SH-SY5Y (cell line): Measurements from ENCODE around the gene RNU5D-1.

Experiments
- GATA2 ChIP-seq: IDR thresholded peaks from 2 replicates; pipeline ENCODE4 v1.6.1; 2011; ENCODE audit warnings: mild to moderate bottlenecking, low read depth, low read length
- GATA3 ChIP-seq: IDR thresholded peaks from 2 replicates; pipeline ENCODE4 v1.6.1; 2011; ENCODE audit warnings: low read depth, mild to moderate bottlenecking, low read length, moderate library complexity

RNU5D-1 gene

GRCh38 chr1:44730741-44731512 is at the start of gene RNU5D-1:
Gene RNU5D-1, minus strand, starts transcription at chr1:44731170.
- TF ChIP-seq GATA3, result no peak
- TF ChIP-seq GATA2, result no peak

GRCh38 chr1:44780583-44781121 is 49.7 kb upstream of the RNU5D-1 start:
- TF ChIP-seq GATA2 (no peak), GATA3 (no peak)

- TF ChIP-seq GATA3 (no peak), GATA2 (no peak)
These were observed 48.0 kb upstream of the RNU5D-1 start for GRCh38 chr1:44778705-44779576.

GRCh38 chr1:44777969-44778635 is 47.1 kb upstream of the RNU5D-1 start:
- TF ChIP-seq GATA2 (no peak), GATA3 (no peak)

- TF ChIP-seq GATA2 (no peak), GATA3 (no peak)
These were observed 46.6 kb upstream of the RNU5D-1 start for GRCh38 chr1:44777547-44777946.

- TF ChIP-seq GATA2, result no peak
These were observed 45.7 kb upstream of the RNU5D-1 start for GRCh38 chr1:44776730-44777068.

GRCh38 chr1:44775930-44776729 is 45.2 kb upstream of the RNU5D-1 start:
- no peak for TF ChIP-seq GATA2
- no peak for TF ChIP-seq GATA3

- no peak for TF ChIP-seq GATA3
- TF ChIP-seq GATA2, result no peak
These were observed 44.3 kb upstream of the RNU5D-1 start, which contains the start of gene RPS8 for GRCh38 chr1:44775078-44775929. Gene RPS8, plus strand, starts transcription at chr1:44775540. Its CDS starts 57 bp downstream, at chr1:44775597.

- no peak for TF ChIP-seq GATA2
- TF ChIP-seq GATA3, result no peak
These were observed 29.9 kb upstream of the RNU5D-1 start for GRCh38 chr1:44760876-44761275.

- no peak for TF ChIP-seq GATA3
- no peak for TF ChIP-seq GATA2
These were observed 28.1 kb upstream of the RNU5D-1 start for GRCh38 chr1:44759077-44759476.

- TF ChIP-seq GATA2 (no peak), GATA3 (no peak)
These were observed 26.4 kb upstream of the RNU5D-1 start for GRCh38 chr1:44757420-44757819.

- TF ChIP-seq GATA2 (no peak), GATA3 (no peak)
These were observed 16.9 kb upstream of the RNU5D-1 start for GRCh38 chr1:44747878-44748277.
